GM21717 (cell line): ENCODE data around the gene NSD2.

Experiments
- ATAC-seq: cut with Tn5 transposase; IDR thresholded peaks from one replicate; pipeline ENCODE4 v1.9.1; 2021; ENCODE audit warnings: mild to moderate bottlenecking, moderate library complexity; ENCODE audit not compliant: unreplicated experiment

The NSD2 gene

GRCh38 chr4:1863297-1864033 is 7.7 kb upstream of the NSD2 start:
- ATAC-seq, result no peak

GRCh38 chr4:1864076-1865008 is 6.9 kb upstream of the NSD2 start:
- ATAC-seq, result no peak

GRCh38 chr4:1866189-1866661 is 5.0 kb upstream of the NSD2 start:
- ATAC-seq, result no peak

DNA sequence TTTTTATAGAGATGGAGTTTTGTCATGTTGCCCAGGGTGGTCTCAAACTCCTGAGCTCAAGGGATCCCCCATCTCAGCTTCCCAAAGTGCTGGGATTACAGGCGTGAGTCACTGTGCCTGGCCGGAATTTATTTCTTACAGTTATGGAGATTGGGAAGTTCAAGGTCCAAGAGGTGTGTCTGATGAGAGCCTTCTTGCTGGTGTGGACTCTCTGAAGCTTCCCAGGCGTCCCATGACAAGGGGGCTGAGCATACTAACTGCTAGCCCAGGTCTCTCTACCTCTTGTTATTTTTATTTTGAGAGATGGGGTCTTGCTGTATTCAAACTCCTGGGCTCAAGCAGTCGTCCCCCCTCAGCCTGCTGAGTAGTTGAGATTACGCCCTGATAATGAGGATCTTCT is 2.9 kb upstream of the NSD2 start:
- no peak for ATAC-seq

DNA sequence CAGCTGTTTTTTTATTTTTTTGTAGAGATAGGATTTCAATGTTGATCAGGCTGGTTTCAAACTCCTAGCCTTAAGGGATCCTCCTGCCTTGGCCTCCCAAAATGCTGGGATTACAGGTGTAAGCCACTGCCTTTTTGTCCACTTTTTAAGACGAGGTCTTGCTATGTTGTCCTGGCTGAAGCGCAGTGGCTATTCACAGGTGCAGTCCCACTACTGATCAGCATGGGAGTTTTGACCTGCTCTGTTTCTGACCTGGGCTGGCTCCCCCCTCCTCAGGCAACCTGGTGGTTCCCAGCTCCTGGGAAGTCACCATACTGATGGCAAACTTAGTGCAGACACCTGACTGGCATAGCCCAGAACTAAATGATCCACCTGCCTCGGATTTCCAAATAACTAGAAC is 2.3 kb upstream of the NSD2 start:
- ATAC-seq, result no peak

- ATAC-seq, result no peak
Observed at GRCh38 chr4:1869530-1870327, 1.5 kb upstream of the NSD2 start.

GRCh38 chr4:1870328-1870577 is 940 bp upstream of the NSD2 start:
- peak; percentile 40 for ATAC-seq

- peak; percentile 23 for ATAC-seq
Observed at GRCh38 chr4:1871471-1872021, 353 bp downstream of the NSD2 start.

GRCh38 chr4:1872870-1873269 is 1.7 kb downstream of the NSD2 start:
- no peak for ATAC-seq

DNA sequence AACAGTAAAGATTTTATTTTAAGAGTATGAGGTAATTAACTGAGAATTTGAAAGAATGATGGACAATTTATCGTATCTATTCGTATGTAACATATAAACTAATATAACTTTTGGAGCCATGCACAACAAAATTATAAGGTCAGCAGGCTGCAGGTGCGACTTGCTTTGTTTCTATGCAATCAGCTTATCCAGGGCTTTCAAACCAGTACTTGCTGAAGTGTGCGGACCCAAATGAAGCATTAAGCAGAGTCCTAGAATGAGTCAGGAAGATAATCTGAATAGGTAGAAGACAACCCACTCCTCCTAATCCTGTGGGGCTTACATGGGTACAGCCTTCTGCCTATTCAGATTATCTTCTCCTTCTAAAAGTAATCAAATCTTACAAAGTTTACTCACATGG is 2.1 kb downstream of the NSD2 start:
- no peak for ATAC-seq

- ATAC-seq, result no peak
Observed at GRCh38 chr4:1873776-1874175, 2.6 kb downstream of the NSD2 start.

DNA sequence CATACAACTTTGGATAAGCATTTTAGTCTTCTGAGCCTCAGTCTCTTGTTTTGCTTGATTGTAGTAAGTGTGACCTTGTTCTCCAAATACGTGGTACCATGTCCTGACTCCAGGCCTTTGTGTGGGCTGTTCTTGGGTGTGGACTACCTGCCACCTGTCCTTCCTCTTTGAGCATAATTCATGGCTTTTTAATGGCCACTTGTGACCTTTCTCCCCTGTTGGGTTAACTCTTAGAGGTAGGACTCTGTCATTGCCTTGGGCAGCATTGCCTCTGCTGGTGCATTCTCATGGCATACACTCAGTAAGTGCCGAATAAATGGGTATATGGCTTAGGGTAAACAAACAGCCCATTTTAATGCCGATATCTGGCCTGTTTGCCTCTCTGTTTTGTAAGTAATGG is 3.0 kb downstream of the NSD2 start:
- no peak for ATAC-seq

GRCh38 chr4:1879485-1879884 is 8.3 kb downstream of the NSD2 start:
- ATAC-seq, result no peak

GRCh38 chr4:1880332-1880731 is 9.1 kb downstream of the NSD2 start:
- no peak for ATAC-seq

DNA sequence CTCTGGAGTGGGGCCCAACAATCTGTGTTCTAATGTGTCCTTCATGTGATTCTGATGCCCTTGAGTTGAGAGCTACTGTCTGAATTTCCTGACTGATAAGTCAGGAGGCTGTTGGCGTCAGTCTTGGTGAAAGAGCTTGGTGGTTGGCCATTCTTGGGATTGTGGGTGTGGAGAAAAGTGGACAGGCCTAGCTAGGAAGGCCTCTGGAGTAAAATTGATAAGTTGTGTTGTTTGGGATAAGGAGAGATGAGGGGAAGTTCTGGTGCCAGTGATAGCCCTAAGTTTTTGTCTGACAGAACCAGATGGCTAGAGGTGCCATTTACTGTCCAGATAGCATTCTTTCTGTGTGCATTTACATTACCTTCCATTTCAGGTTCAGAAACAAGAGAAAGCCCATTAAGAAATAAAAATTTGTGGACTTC is 11.7 kb downstream of the NSD2 start:
- no peak for ATAC-seq

- no peak for ATAC-seq
Observed at GRCh38 chr4:1883583-1883982, 12.4 kb downstream of the NSD2 start.

- ATAC-seq, result no peak
Observed at GRCh38 chr4:1885414-1885813, 14.2 kb downstream of the NSD2 start.

- ATAC-seq, result no peak
Observed at GRCh38 chr4:1887052-1887451, 15.9 kb downstream of the NSD2 start.

GRCh38 chr4:1890979-1891570 is 19.9 kb downstream of the NSD2 start:
- ATAC-seq, result no peak

- ATAC-seq, result no peak
Observed at GRCh38 chr4:1895971-1896657, 24.9 kb downstream of the NSD2 start.
